K562 (cell line): Measurements from ENCODE around the gene DPP10. TPM values are rescaled to one million over a fixed set of nuclear protein-coding genes. Genes with fewer than 3 reads are reported as not detected.

Experiments
- ATAC-seq: fragments of 200-7000 bp; cut with Tn5 transposase; 3 replicates; pipeline ENCODE4 v1.9.1; 2020; ENCODE audit warnings: moderate library complexity
- BruUV-seq: library from RNA; stranded (reverse); fragments of 400-500 nt; replicated peaks from 2 replicates; lab custom pipeline; 2021; lab: Mats Ljungman, UMichigan
- CTCF ChIA-PET: fragments of 300-600 bp; formaldehyde crosslinking; extraction: SDS; loops from one replicate; lab custom pipeline; 2021; ENCODE audit warnings: low intra/inter-chr PET ratio; lab: Yijun Ruan, JAX
- POLR2A ChIA-PET: fragments of 300-600, 350-650 bp; sonication (Branson Sonifier 250); formaldehyde crosslinking; extraction: SDS; loops from one replicate; lab custom pipeline; 2021; ENCODE audit warnings: antibody characterized with exemption, inconsistent platforms; lab: Yijun Ruan, JAX
- DNase-seq, 4 experiments: peaks; one replicate each; pipeline versions ENCODE4 v3.0.0 to v3.0.0-alpha.2; 2011 to 2018; ENCODE audit warnings: low spot score in 3 of 4, mixed read lengths in 3 of 4; ENCODE audit errors: extremely low read depth in 1 of 4
- FAIRE-seq: peaks from 2 replicates; lab custom pipeline; 2011; peaks lifted over from hg19 to GRCh38; lab: Jason Lieb, UNC
- H2AFZ ChIP-seq: 2 replicates; pipeline ENCODE4 v1.6.0; 2011; ENCODE audit warnings: low read depth, low read length, control low read depth, inconsistent platforms
- H3K27ac ChIP-seq: fragments of 200-600 bp; 3 replicates; pipeline ENCODE4 v1.8.0; 2011; ENCODE audit warnings: low read depth, mild to moderate bottlenecking, control low read depth, inconsistent platforms, low read length, moderate library complexity, mixed read lengths; ENCODE audit errors: extremely low read depth
- H3K27me3 ChIP-seq, 2 experiments: fragments of 300-600 bp in 1 of 2; 2 replicates in 1 of 2; 3 replicates in 1 of 2; pipeline versions ENCODE4 v1.6.0 to v1.8.0; 2011; ENCODE audit warnings: inconsistent platforms in 2 of 2, low read length in 2 of 2, mild to moderate bottlenecking in 1 of 2, mixed read lengths in 1 of 2, moderate library complexity in 1 of 2; ENCODE audit not compliant: control insufficient read depth in 2 of 2, insufficient read depth in 2 of 2
- H3K36me3 ChIP-seq: fragments of 300-600 bp; 3 replicates; pipeline ENCODE4 v1.8.0; 2011; ENCODE audit warnings: mild to moderate bottlenecking, low read length, inconsistent platforms; ENCODE audit not compliant: control insufficient read depth, insufficient read depth
- H3K4me1 ChIP-seq, 2 experiments: fragments of 200-600 bp in 1 of 2; replicated peaks in 1 of 2; 2 replicates in 1 of 2; 3 replicates in 1 of 2; pipeline versions ENCODE4 v1.5.1 to v1.8.0; 2011; ENCODE audit warnings: inconsistent platforms in 2 of 2, low read length in 2 of 2, mild to moderate bottlenecking in 1 of 2, mixed read lengths in 1 of 2, moderate library complexity in 1 of 2; ENCODE audit not compliant: control insufficient read depth in 2 of 2, insufficient read depth in 2 of 2
- H3K4me2 ChIP-seq: 2 replicates; pipeline ENCODE4 v1.6.1; 2011; ENCODE audit warnings: low read length, control low read depth, inconsistent platforms, mixed read lengths; ENCODE audit not compliant: insufficient read depth
- H3K4me3 ChIP-seq: fragments of 200-600 bp; sonication (generic), shearing (Covaris generic); 2 replicates; pipeline ENCODE4 v1.5.1; 2016; ENCODE audit warnings: control low read depth, inconsistent platforms
- H3K79me2 ChIP-seq: fragments of 200-600 bp; 3 replicates; pipeline ENCODE4 v1.8.0; 2011; ENCODE audit warnings: low read length, inconsistent platforms; ENCODE audit not compliant: control insufficient read depth, insufficient read depth
- H3K9ac ChIP-seq, 2 experiments: 2 replicates each; pipeline versions ENCODE4 v1.6.0 to v1.6.1; 2011; ENCODE audit warnings: low read depth in 2 of 2, low read length in 2 of 2, control low read depth in 1 of 2, inconsistent platforms in 1 of 2, mild to moderate bottlenecking in 1 of 2, mixed read lengths in 1 of 2; ENCODE audit not compliant: insufficient read depth in 1 of 2
- H3K9me1 ChIP-seq: one replicate; pipeline ENCODE4 v1.6.0; 2011; ENCODE audit warnings: inconsistent platforms, mild to moderate bottlenecking, low read length, moderate library complexity; ENCODE audit not compliant: control insufficient read depth, insufficient read depth
- H3K9me3 ChIP-seq: replicated peaks from 2 replicates; pipeline ENCODE4 v1.5.1; 2011; ENCODE audit warnings: low read depth, low read length, inconsistent platforms; ENCODE audit not compliant: control insufficient read depth, insufficient read depth
- H4K20me1 ChIP-seq: replicated peaks from 2 replicates; pipeline ENCODE4 v1.6.1; 2011; ENCODE audit warnings: low read length, inconsistent platforms, mixed read lengths; ENCODE audit not compliant: control insufficient read depth, insufficient read depth
- CEBPB ChIP-seq: fragments of 450-650 bp; IDR thresholded peaks from 2 replicates; pipeline ENCODE4 v1.6.1; 2016; ENCODE audit warnings: missing genetic modification characterization, missing compliant biosample characterization
- CEBPZ ChIP-seq: fragments of 150-350 bp; IDR thresholded peaks from 2 replicates; pipeline ENCODE4 v1.6.1; 2014; ENCODE audit warnings: low read depth, mild to moderate bottlenecking, low read length, borderline replicate concordance
- GABPA ChIP-seq: fragments of 200-800 bp; sonication (Bioruptor generic); conservative IDR thresholded peaks from 2 replicates; pipeline ENCODE4 v1.6.1; 2016; ENCODE audit warnings: low read depth, missing genetic modification characterization, missing compliant biosample characterization
- MCM7 ChIP-seq, 2 experiments: fragments of 450-650 bp; IDR thresholded peaks; 2 replicates each; pipeline ENCODE4 v1.6.1; 2016 to 2018
- MEIS2 ChIP-seq: fragments of 450-650 bp; IDR thresholded peaks from 2 replicates; pipeline ENCODE4 v1.6.1; 2014; ENCODE audit warnings: mild to moderate bottlenecking; ENCODE audit not compliant: partially characterized antibody
- MGA ChIP-seq: fragments of 450-650 bp; IDR thresholded peaks from 2 replicates; pipeline ENCODE4 v1.6.1; 2016; ENCODE audit warnings: mild to moderate bottlenecking, moderate library complexity
- RBM25 ChIP-seq: fragments of 200-400 bp; formaldehyde crosslinking; IDR thresholded peaks from 2 replicates; pipeline ENCODE4 v1.6.1; 2018; ENCODE audit warnings: low read length, low read depth, moderate library complexity; ENCODE audit not compliant: severe bottlenecking
- WGBS: fragments of 100-300 bp; shearing (Covaris generic); methylation state at CpG from one replicate; pipeline ENCODE4 v1.1.6; 2016; ENCODE audit warnings: low coverage, mixed read lengths; ENCODE audit not compliant: insufficient coverage; ENCODE audit errors: missing lambda C conversion rate; 5-methylcytosine and 5-hydroxymethylcytosine counted together
- in situ Hi-C: fragments of 300-500 bp; cut with MboI; formaldehyde crosslinking; loops from 4 replicates; pipeline ENCODE4 v1.15.0; 2018; ENCODE audit warnings: inconsistent platforms, mixed read lengths
- intact Hi-C: fragments of 100-400 bp; cut with micrococcal nuclease; formaldehyde crosslinking; loops from 2 replicates; pipeline ENCODE4 v1.14.2; 2022
- polyA plus RNA-seq, 8 experiments: library from polyadenylated mRNA; depleted of rRNA in 4 of 8; stranded (reverse) in 5 of 8; unstranded in 3 of 8; fragments of >200 nt; fragmentation: Nextera tagmentation in 2 of 8; fragmentation: Illumina TruSeq in 1 of 8; extraction: Ambion mirVana in 2 of 8; extraction: Trizol in 1 of 8; gene quantifications; 2 replicates each; pipeline versions ENCODE4 v1.2.1 to v1.2.3, GENCODE V29; 2011 to 2014; ENCODE audit warnings: inconsistent platforms in 1 of 8, missing spikeins in 1 of 8
- total RNA-seq, 7 experiments: library from RNA; depleted of rRNA in 6 of 7; stranded (reverse); fragments of >200 nt in 6 of 7; fragmentation: Illumina TruSeq in 2 of 7; extraction: Trizol in 2 of 7; gene quantifications; 2 replicates each; pipeline versions ENCODE4 v1.2.1 to v1.2.3, GENCODE V29; 2011 to 2021; ENCODE audit warnings: low replicate concordance in 1 of 7

The DPP10 gene
- total and polyA plus RNA-seq, 9 of the 15 experiments (the other 6 are each of a cell fraction or from before 2014, with no cell fraction given), result not detected

- BruUV-seq, result no TSS peak
- no peak for DNase-seq
- H3K4me3 ChIP-seq, result no peak overlapping the region
- no peaks in the 10 kb centered on the region; the same call in 1 of the 2 replicates for H3K9me3 ChIP-seq
- no peak overlapping the region for H2AFZ ChIP-seq
- H3K4me1 ChIP-seq, result no peaks in the 10 kb centered on the region
- no peak overlapping the region for H3K27ac ChIP-seq
- no peak overlapping the region for H3K4me2 ChIP-seq
- no peak overlapping the region for H3K9ac ChIP-seq
- H3K79me2 ChIP-seq, result no peaks in the 10 kb centered on the region
- POLR2A ChIA-PET, result no interaction called here
- H3K36me3 ChIP-seq, result no peaks in the 10 kb centered on the region
- no peak for FAIRE-seq
- WGBS, result 0% methylated on average over 1 of the region's 1 CpG
- intact Hi-C loops, result no loop called here
- no peaks in the 10 kb centered on the region for H3K27me3 ChIP-seq
- H3K9me1 ChIP-seq, result no peaks in the 10 kb centered on the region
- in situ Hi-C loops, result no loop called here
- no peak for ATAC-seq
- no peak for TF ChIP-seq CEBPZ
- TF ChIP-seq MEIS2, result no peak
- TF ChIP-seq CEBPB (tag), result no peak
- TF ChIP-seq MCM7 (IDR thresholded peaks at IDR 0.05), result no peak
- TF ChIP-seq RBM25, result no peak
- TF ChIP-seq MGA, result no peak
- no peak for TF ChIP-seq GABPA (tag)
- CTCF ChIA-PET, result no interaction called here
- no peaks in the 10 kb centered on the region for H4K20me1 ChIP-seq
Measured at GRCh38 chr2:114714313-114714712, 271.9 kb downstream of the DPP10 start.
